NOMO-1 treated with DMSO at 0.1 percent for 48 hours (cell line): Measurements from ENCODE around the gene RPL36AL.
"Not testable (repeated sequence)": the region's sequence is repeated elsewhere in the genome, so short reads cannot be mapped to it uniquely, and the experiment has no call there.

Experiments used
- DNase-seq: peaks from one replicate; lab custom pipeline; 2025; ENCODE audit not compliant: unreplicated experiment; lab: John Stamatoyannopoulos, UW

Gene RPL36AL

GRCh38 chr14:49619730-49620129, 696 bp downstream of the RPL36AL start:
- DNase-seq = no peak

- DNase-seq = not testable (repeated sequence)
Observed at GRCh38 chr14:49619273-49619672, 1.2 kb downstream of the RPL36AL start.

GRCh38 chr14:49617852-49618519, 2.4 kb downstream of the RPL36AL start:
- no peak for DNase-seq

GRCh38 chr14:49615776-49616175, 4.7 kb downstream of the RPL36AL start:
- DNase-seq = no peak

GRCh38 chr14:49614196-49614595, 6.2 kb downstream of the RPL36AL start:
- no peak for DNase-seq

- DNase-seq = no peak
Observed at GRCh38 chr14:49612671-49613070, 7.8 kb downstream of the RPL36AL start.

- no peak for DNase-seq
Observed at GRCh38 chr14:49612251-49612650, 8.2 kb downstream of the RPL36AL start.

GRCh38 chr14:49607583-49607982, 12.8 kb downstream of the RPL36AL start:
- no peak for DNase-seq

GRCh38 chr14:49598485-49599300, 21.7 kb downstream of the RPL36AL start, which contains the start of gene LRR1:
TSS of gene LRR1 (plus strand) at chr14:49598940. CDS start at chr14:49599021, 81 bp downstream.
- DNase-seq = peak; percentile 83

GRCh38 chr14:49598189-49598484, 22.3 kb downstream of the RPL36AL start:
- no peak for DNase-seq

GRCh38 chr14:49594347-49595091, 25.9 kb downstream of the RPL36AL start:
- DNase-seq = no peak

GRCh38 chr14:49593016-49593415, 27.4 kb downstream of the RPL36AL start:
- DNase-seq = no peak

GRCh38 chr14:49589387-49589786, 31.0 kb downstream of the RPL36AL start:
- DNase-seq = no peak

GRCh38 chr14:49586673-49587460, 33.6 kb downstream of the RPL36AL start:
- peak; percentile 66 for DNase-seq

GRCh38 chr14:49585803-49586672, 34.4 kb downstream of the RPL36AL start, which contains the start of gene RPS29:
TSS of gene RPS29 (minus strand) at chr14:49586380. CDS start at chr14:49586346, 34 bp downstream.
- peak; percentile 97 for DNase-seq

- not testable (repeated sequence) for DNase-seq
Observed at GRCh38 chr14:49584981-49585640, 35.3 kb downstream of the RPL36AL start.

- no peak for DNase-seq
Observed at GRCh38 chr14:49584058-49584457, 36.4 kb downstream of the RPL36AL start.

- DNase-seq = no peak
Observed at GRCh38 chr14:49583629-49584028, 36.8 kb downstream of the RPL36AL start.
